Measurements from ENCODE around the gene MBD5. TPM values are rescaled to one million over a fixed set of nuclear protein-coding genes. Genes with fewer than 3 reads are reported as not detected.
"Not testable (repeated sequence)": the region's sequence is repeated elsewhere in the genome, so short reads cannot be mapped to it uniquely, and the experiment has no call there.

Gene MBD5
- total RNA-seq, 1 experiment from 2014 or later, result 33.9 TPM

GRCh38 chr2:148006249-148007007 is 14.5 kb upstream of the MBD5 start:
- peaks cover 5% of the 10 kb centered on the region for H3K36me3 Mint-ChIP-seq (ENCODE audit: insufficient read depth, unreplicated experiment)
- H3K9me3 Mint-ChIP-seq (ENCODE audit: unreplicated experiment), result peaks cover 56% of the 10 kb centered on the region
- H3K4me1 Mint-ChIP-seq (ENCODE audit: insufficient read depth, unreplicated experiment), result no peaks in the 10 kb centered on the region
- DNase-seq (ENCODE audit: unreplicated experiment), result no peak
- CTCF ChIA-PET, result interaction anchor here (0.6 to 1.6 kb wide), 3 partner anchors 13 to 26 kb away, joined by 3 to 5 read pairs (median 4); partner anchors contain the start of gene ORC4
- intact Hi-C loops (cut with micrococcal nuclease), result no loop called here
- no TSS peak for BruUV-seq (replicated peaks)
- TF ChIP-seq, protein P1, sequence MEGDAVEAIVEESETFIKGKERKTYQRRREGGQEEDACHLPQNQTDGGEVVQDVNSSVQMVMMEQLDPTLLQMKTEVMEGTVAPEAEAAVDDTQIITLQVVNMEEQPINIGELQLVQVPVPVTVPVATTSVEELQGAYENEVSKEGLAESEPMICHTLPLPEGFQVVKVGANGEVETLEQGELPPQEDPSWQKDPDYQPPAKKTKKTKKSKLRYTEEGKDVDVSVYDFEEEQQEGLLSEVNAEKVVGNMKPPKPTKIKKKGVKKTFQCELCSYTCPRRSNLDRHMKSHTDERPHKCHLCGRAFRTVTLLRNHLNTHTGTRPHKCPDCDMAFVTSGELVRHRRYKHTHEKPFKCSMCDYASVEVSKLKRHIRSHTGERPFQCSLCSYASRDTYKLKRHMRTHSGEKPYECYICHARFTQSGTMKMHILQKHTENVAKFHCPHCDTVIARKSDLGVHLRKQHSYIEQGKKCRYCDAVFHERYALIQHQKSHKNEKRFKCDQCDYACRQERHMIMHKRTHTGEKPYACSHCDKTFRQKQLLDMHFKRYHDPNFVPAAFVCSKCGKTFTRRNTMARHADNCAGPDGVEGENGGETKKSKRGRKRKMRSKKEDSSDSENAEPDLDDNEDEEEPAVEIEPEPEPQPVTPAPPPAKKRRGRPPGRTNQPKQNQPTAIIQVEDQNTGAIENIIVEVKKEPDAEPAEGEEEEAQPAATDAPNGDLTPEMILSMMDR (IDR thresholded peaks at IDR 0.05; ENCODE audit: unreplicated experiment), result no peak
- H3K4me3 Mint-ChIP-seq (ENCODE audit: unreplicated experiment), result no peak overlapping the region
- H3K27me3 Mint-ChIP-seq (ENCODE audit: insufficient read depth, unreplicated experiment), result no peaks in the 10 kb centered on the region
- POLR2A ChIA-PET, result interaction anchor here (1.3 kb wide), 1 partner anchor 14 kb away, joined by 7 read pairs; the partner anchor contains the start of genes MBD5 and ORC4
- no peak overlapping the region for H3K27ac Mint-ChIP-seq (ENCODE audit: low read depth, unreplicated experiment)

GRCh38 chr2:148007219-148007900 is 13.5 kb upstream of the MBD5 start:
- TF ChIP-seq, protein P1 (IDR thresholded peaks at IDR 0.05; ENCODE audit: unreplicated experiment), result no peak
- intact Hi-C loops (cut with micrococcal nuclease), result no loop called here
- no peaks in the 10 kb centered on the region for H3K27me3 Mint-ChIP-seq (ENCODE audit: insufficient read depth, unreplicated experiment)
- BruUV-seq (replicated peaks), result no TSS peak
- peaks cover 5% of the 10 kb centered on the region for H3K36me3 Mint-ChIP-seq (ENCODE audit: insufficient read depth, unreplicated experiment)
- peaks cover 47% of the 10 kb centered on the region for H3K9me3 Mint-ChIP-seq (ENCODE audit: unreplicated experiment)
- no peaks in the 10 kb centered on the region for H3K4me1 Mint-ChIP-seq (ENCODE audit: insufficient read depth, unreplicated experiment)
- DNase-seq (ENCODE audit: unreplicated experiment), result no peak
- POLR2A ChIA-PET, result interaction anchor here (1.3 kb wide), 1 partner anchor 13 kb away, joined by 7 read pairs; the partner anchor contains the start of genes MBD5 and ORC4
- H3K4me3 Mint-ChIP-seq (ENCODE audit: unreplicated experiment), result no peak overlapping the region
- CTCF ChIA-PET, result interaction anchor here (1.6 kb wide), 1 partner anchor 13 kb away, joined by 5 read pairs; the partner anchor contains the start of gene ORC4
- no peak overlapping the region for H3K27ac Mint-ChIP-seq (ENCODE audit: low read depth, unreplicated experiment)

GRCh38 chr2:148008411-148008810 is 12.5 kb upstream of the MBD5 start:
- DNase-seq (ENCODE audit: unreplicated experiment); POLR2A ChIA-PET; H3K4me3 Mint-ChIP-seq (ENCODE audit: unreplicated experiment); intact Hi-C loops (cut with micrococcal nuclease); CTCF ChIA-PET; BruUV-seq (replicated peaks); H3K27me3 Mint-ChIP-seq (ENCODE audit: insufficient read depth, unreplicated experiment); H3K36me3 Mint-ChIP-seq (ENCODE audit: insufficient read depth, unreplicated experiment); H3K4me1 Mint-ChIP-seq (ENCODE audit: insufficient read depth, unreplicated experiment): not testable (repeated sequence)
- Mint-ChIP-seq H3K27ac (ENCODE audit: low read depth, unreplicated experiment) (peak overlapping the region; percentile 77), H3K9me3 (ENCODE audit: unreplicated experiment) (peaks cover 38% of the 10 kb centered on the region)

DNA sequence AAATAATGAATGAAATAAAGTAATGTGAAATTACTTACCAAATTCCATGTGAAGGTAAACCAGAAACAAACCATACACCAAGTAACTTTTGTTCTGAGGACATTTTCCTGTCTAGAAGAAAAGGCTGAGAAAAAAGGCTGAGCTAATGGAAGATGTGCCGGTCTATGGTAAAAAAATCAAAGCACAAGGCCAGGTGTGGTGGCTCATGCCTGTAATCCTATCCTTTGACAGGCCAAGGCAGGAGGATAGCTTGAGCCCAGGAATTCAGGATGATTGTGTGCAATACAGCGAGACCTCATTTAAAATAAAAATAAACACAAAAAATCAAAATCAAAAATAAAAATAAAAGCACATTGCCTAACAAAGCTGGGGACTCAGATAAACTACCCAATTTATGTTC is 7.0 kb upstream of the MBD5 start:
- intact Hi-C loops (cut with micrococcal nuclease), result no loop called here

More for the DNA sequence above, 7.0 kb upstream of the MBD5 start:
- Mint-ChIP-seq H3K27me3 (ENCODE audit: insufficient read depth, unreplicated experiment) (no peaks in the 10 kb centered on the region), H3K27ac (ENCODE audit: low read depth, unreplicated experiment) (no peak overlapping the region), H3K4me1 (ENCODE audit: insufficient read depth, unreplicated experiment) (peaks cover 24% of the 10 kb centered on the region), H3K9me3 (ENCODE audit: unreplicated experiment) (peaks cover 14% of the 10 kb centered on the region), H3K36me3 (ENCODE audit: insufficient read depth, unreplicated experiment) (peaks cover 4% of the 10 kb centered on the region), H3K4me3 (ENCODE audit: unreplicated experiment) (no peak overlapping the region)
- CTCF ChIA-PET, result no interaction called here
- POLR2A ChIA-PET, result no interaction called here
- no TSS peak for BruUV-seq (replicated peaks)
- TF ChIP-seq, protein P1 (IDR thresholded peaks at IDR 0.05; ENCODE audit: unreplicated experiment), result no peak
- no peak for DNase-seq (ENCODE audit: unreplicated experiment)

Data from MCF 10A (cell line).